Right lung (tissue), 5 donors: ENCODE measurements around the gene DDX25. TPM values are rescaled to one million over a fixed set of nuclear protein-coding genes. Genes with fewer than 3 reads are reported as not detected.

Experiments
- DNase-seq, 2 donors: peaks; one replicate each; pipeline ENCODE4 v3.0.0-alpha.2; 2013
- polyA plus RNA-seq, 5 donors: library from polyadenylated mRNA; unstranded; fragments of 120-200 nt; gene quantifications; one replicate each; pipeline versions ENCODE4 v1.2.1 to v1.2.3, GENCODE V29; 2013; ENCODE audit warnings: inconsistent platforms in 1 of 5, low replicate concordance in 1 of 5; ENCODE audit not compliant: insufficient read length in 5 of 5, insufficient read depth in 1 of 5

DDX25 gene
- polyA plus RNA-seq, 5 donors, result 0.94 to 2.6 (median 2.0) TPM

- DNase-seq, result no peak
Observed at GRCh38 chr11:125974284-125974683, 70.0 kb downstream of the DDX25 start.

GRCh38 chr11:125975634-125976033 lies 71.3 kb downstream of the DDX25 start:
- DNase-seq, result no peak

DNA sequence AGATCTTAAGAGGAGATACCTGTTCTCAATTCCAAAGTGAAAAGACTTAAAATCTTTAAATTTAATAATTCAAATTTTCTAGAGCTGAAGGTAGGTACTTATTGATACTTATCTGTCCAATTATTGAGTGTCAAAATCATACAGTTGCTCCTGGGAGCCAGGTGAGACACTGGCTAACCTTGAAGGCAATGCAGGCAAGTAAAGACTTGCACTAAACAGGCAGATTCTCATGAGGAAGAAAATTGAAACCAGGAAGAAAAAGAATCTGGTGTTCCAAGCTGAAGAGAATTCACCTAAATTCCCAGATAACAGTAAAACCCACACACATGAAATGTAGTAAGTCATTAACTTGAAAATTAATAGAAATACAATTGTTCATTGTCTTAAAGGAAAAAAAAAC lies 71.8 kb downstream of the DDX25 start:
- DNase-seq, result no peak

- DNase-seq, result no peak
Observed at GRCh38 chr11:125977333-125977732, 73.0 kb downstream of the DDX25 start.

DNA sequence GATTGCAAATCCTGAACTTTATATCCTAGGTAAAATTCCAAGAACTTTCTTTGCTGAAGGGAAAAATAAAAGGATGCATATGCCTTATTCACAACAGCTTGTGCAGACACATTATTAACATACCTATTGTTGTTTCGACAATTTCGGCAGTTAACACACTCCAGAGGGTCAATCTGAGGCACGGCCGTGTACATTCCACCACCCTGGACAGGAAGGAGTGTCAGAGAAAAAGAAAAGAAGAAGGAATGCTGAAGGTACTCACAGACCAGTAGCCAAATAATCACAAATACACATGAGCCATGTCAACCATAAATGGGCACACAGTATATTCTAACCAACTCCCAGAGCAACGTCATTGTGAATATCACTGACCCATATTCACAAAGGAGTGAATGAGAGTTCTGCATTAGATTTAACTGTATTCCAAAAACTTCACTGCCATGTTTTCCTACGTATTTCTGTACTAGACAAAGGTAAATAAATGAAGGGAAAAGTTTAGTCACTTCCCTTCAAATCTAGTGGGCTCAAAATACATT lies 73.9 kb downstream of the DDX25 start:
- DNase-seq, result no peak

Other genes with a start within 250 kb of the DDX25 start
- 1 to 10 TPM in 2 of 5 donors, under 1 TPM in 3; 0.51 to 1.3 (median 0.78) TPM for gene ACRV1, start 223.7 kb upstream of the DDX25 start, polyA plus RNA-seq
- under 1 TPM in 2 of 5 donors, not detected in 3; 0.14 to 0.19 TPM for gene PATE1, start 158.2 kb upstream of the DDX25 start, polyA plus RNA-seq
- under 1 TPM in 4 of 5 donors, not detected in 1; 0.14 to 0.36 (median 0.18) TPM for gene PATE2, start 125.7 kb upstream of the DDX25 start, polyA plus RNA-seq
- not detected for gene PATE3, start 116.4 kb upstream of the DDX25 start, polyA plus RNA-seq
- under 1 TPM in 3 of 5 donors, not detected in 2; 0.09 to 0.26 (median 0.16) TPM for gene PATE4, start 71.2 kb upstream of the DDX25 start, polyA plus RNA-seq
- 10 to 100 TPM in 4 of 5 donors, 1 to 10 TPM in 1; 8.8 to 17.9 (median 10.7) TPM for gene HYLS1, start 16.8 kb upstream of the DDX25 start, polyA plus RNA-seq
- gene PUS3, start 1.3 kb upstream of the DDX25 start, polyA plus RNA-seq, result 10 to 100 TPM; 13.9 to 21.2 (median 17.7) TPM
- not detected for gene VSIG10L2, start 41.5 kb downstream of the DDX25 start, polyA plus RNA-seq
- gene CDON, start 158.4 kb downstream of the DDX25 start, polyA plus RNA-seq, result 10 to 100 TPM in 3 of 5 donors, 1 to 10 TPM in 2; 8.2 to 13.6 (median 10.4) TPM